IMR-90 (cell line): Measurements from ENCODE around the gene PRPF6.

Source experiments
- CEBPB ChIP-seq: IDR thresholded peaks from 2 replicates; pipeline ENCODE4 v1.6.1; 2012; ENCODE audit warnings: low read depth, low read length, improper control_type of control experiment
- CHD1 ChIP-seq: IDR thresholded peaks from 2 replicates; pipeline ENCODE4 v1.6.1; 2012; ENCODE audit warnings: low read depth, low read length, improper control_type of control experiment
- CTCF ChIP-seq: conservative IDR thresholded peaks from 2 replicates; pipeline ENCODE4 v1.5.1; 2012; ENCODE audit warnings: mild to moderate bottlenecking, low read depth, low read length, improper control_type of control experiment
- FOS ChIP-seq: fragments of 150-350 bp; IDR thresholded peaks from 2 replicates; pipeline ENCODE4 v1.6.1; 2016; ENCODE audit warnings: low read depth, low read length
- MAFK ChIP-seq: IDR thresholded peaks from 2 replicates; pipeline ENCODE4 v1.6.1; 2012; ENCODE audit warnings: low read depth, low read length, improper control_type of control experiment
- MAZ ChIP-seq: IDR thresholded peaks from 2 replicates; pipeline ENCODE4 v1.6.1; 2012; ENCODE audit warnings: low read depth, mild to moderate bottlenecking, low read length, improper control_type of control experiment, moderate library complexity, borderline replicate concordance
- MXI1 ChIP-seq: IDR thresholded peaks from 2 replicates; pipeline ENCODE4 v1.6.1; 2012; ENCODE audit warnings: low read depth, mild to moderate bottlenecking, low read length, moderate library complexity, borderline replicate concordance
- NFE2L2 ChIP-seq: fragments of 150-350 bp; IDR thresholded peaks from 2 replicates; pipeline ENCODE4 v1.6.1; 2016; ENCODE audit warnings: low read depth, mild to moderate bottlenecking, low read length
- POLR2A ChIP-seq: IDR thresholded peaks from 2 replicates; pipeline ENCODE4 v1.6.1; 2012; ENCODE audit warnings: mild to moderate bottlenecking, low read depth, low read length
- RAD21 ChIP-seq: IDR thresholded peaks from 2 replicates; pipeline ENCODE4 v1.6.1; 2012; ENCODE audit warnings: low read length, improper control_type of control experiment
- RCOR1 ChIP-seq: IDR thresholded peaks from 2 replicates; pipeline ENCODE4 v1.6.1; 2012; ENCODE audit warnings: mild to moderate bottlenecking, low read length, improper control_type of control experiment; ENCODE audit not compliant: insufficient replicate concordance
- RFX5 ChIP-seq: IDR thresholded peaks from 2 replicates; pipeline ENCODE4 v1.8.0; 2012; ENCODE audit warnings: low read depth, mild to moderate bottlenecking, low read length, moderate library complexity
- SMC3 ChIP-seq: fragments of 150-350 bp; IDR thresholded peaks from 2 replicates; pipeline ENCODE4 v1.6.1; 2016; ENCODE audit warnings: low read depth, mild to moderate bottlenecking, antibody characterized with exemption, low read length, moderate library complexity
- USF2 ChIP-seq: fragments of 150-350 bp; IDR thresholded peaks from 2 replicates; pipeline ENCODE4 v1.6.1; 2017; ENCODE audit warnings: mild to moderate bottlenecking, antibody characterized with exemption, low read length, low read depth

GRCh38 chr20:63933646-63934045 lies 47.3 kb upstream of the PRPF6 start:
- TF ChIP-seq USF2 (no peak), CTCF (no peak), CEBPB (no peak), SMC3 (no peak), POLR2A (no peak), RFX5 (no peak), CHD1 (no peak), MXI1 (no peak), RAD21 (no peak), MAFK (no peak), NFE2L2 (no peak), RCOR1 (no peak), MAZ (no peak), FOS (no peak)
